Uterus (tissue), 2 donors: Measurements from ENCODE around the gene PLIN5.

Experiments used
- CTCF ChIP-seq, 4 experiments: fragments of 200-600 bp in 2 of 4; fragments of 450-650 bp in 2 of 4; sonication (generic) in 2 of 4; IDR thresholded peaks; one replicate each; pipeline ENCODE4 v1.5.1; 2016 to 2019; ENCODE audit warnings: antibody characterized with exemption in 4 of 4, mild to moderate bottlenecking in 2 of 4, moderate library complexity in 1 of 4
- POLR2A ChIP-seq, 2 donors: fragments of 450-650 bp; IDR thresholded peaks; one replicate each; pipeline ENCODE4 v1.6.1; 2016; ENCODE audit warnings: antibody characterized with exemption in 2 of 2, mild to moderate bottlenecking in 1 of 2, moderate library complexity in 1 of 2

- TF ChIP-seq CTCF (IDR thresholded peaks at IDR 0.05) (no peak), POLR2A (IDR thresholded peaks at IDR 0.05) (no peak)
Measured at GRCh38 chr19:4508698-4509097, 26.3 kb downstream of the PLIN5 start.
